Measurements from ENCODE around the gene CCDC136.

The CCDC136 gene

GRCh38 chr7:128827248-128827958 lies 35.6 kb downstream of the CCDC136 start:
- TF ChIP-seq CTCF (IDR thresholded peaks at IDR 0.05; ENCODE audit: control extremely low read depth, extremely low read depth, low read depth, missing control alignments): no peak
- ChIA-PET CTCF (interaction anchor here (0.7 to 4.4 kb wide), 5 partner anchors 9 to 400 kb away, joined by 3 to 18 read pairs (median 4); no protein-coding TSS in a partner anchor), POLR2A (no interaction called here)
- no peak for DNase-seq (ENCODE audit: extremely low spot score)

- no peak for DNase-seq (ENCODE audit: extremely low spot score)
- CTCF ChIA-PET: interaction anchor here (0.7 to 4.4 kb wide), 5 partner anchors 10 to 401 kb away, joined by 3 to 18 read pairs (median 4); no protein-coding TSS in a partner anchor
- TF ChIP-seq CTCF (IDR thresholded peaks at IDR 0.05; ENCODE audit: control extremely low read depth, extremely low read depth, low read depth, missing control alignments): no peak
- POLR2A ChIA-PET: no interaction called here
Measured at GRCh38 chr7:128827971-128828711, 36.4 kb downstream of the CCDC136 start.

DNA sequence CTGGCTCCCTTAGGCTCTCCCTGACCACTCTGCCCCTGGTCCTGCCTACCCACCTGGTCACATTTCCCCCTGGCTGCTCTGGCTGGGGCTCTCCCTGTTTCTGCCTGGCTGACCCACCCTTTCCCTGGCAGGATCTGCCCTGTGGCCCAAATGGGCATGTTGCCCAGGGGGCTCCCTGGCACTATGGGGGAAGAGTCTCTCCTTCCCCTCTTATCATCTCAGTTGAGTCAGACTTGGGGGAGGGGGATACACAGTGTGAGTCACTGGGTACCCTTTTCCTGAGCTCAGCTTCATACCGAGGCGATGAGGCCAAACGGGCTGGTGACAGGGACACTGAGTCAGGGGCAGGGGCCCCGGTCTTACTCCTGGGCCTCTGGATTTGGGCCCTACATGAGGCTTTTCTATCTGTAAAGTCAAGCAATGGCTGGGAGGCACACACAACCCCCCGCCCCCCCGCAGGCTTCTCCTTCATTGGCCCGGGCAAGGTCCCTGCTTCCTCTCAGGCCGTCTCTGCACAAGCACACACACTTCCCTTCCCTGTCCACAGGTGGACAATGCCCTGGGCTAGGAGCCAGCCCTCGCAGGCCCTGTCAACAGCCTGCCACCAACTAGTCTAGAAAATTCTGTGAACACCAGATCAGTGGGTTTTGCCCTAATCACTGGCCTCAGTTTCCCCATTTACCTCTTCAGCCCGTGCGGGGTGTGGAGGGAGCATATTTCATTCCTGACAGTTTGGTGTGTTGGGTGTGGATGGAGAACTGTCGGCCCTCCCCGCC lies 37.8 kb downstream of the CCDC136 start:
- no peak for DNase-seq (ENCODE audit: extremely low spot score)
- ChIA-PET CTCF (interaction anchor here (4.4 kb wide), 1 partner anchor 12 kb away, joined by 18 read pairs; no protein-coding TSS in a partner anchor), POLR2A (no interaction called here)
- no peak for TF ChIP-seq CTCF (IDR thresholded peaks at IDR 0.05; ENCODE audit: control extremely low read depth, extremely low read depth, low read depth, missing control alignments)

DNA sequence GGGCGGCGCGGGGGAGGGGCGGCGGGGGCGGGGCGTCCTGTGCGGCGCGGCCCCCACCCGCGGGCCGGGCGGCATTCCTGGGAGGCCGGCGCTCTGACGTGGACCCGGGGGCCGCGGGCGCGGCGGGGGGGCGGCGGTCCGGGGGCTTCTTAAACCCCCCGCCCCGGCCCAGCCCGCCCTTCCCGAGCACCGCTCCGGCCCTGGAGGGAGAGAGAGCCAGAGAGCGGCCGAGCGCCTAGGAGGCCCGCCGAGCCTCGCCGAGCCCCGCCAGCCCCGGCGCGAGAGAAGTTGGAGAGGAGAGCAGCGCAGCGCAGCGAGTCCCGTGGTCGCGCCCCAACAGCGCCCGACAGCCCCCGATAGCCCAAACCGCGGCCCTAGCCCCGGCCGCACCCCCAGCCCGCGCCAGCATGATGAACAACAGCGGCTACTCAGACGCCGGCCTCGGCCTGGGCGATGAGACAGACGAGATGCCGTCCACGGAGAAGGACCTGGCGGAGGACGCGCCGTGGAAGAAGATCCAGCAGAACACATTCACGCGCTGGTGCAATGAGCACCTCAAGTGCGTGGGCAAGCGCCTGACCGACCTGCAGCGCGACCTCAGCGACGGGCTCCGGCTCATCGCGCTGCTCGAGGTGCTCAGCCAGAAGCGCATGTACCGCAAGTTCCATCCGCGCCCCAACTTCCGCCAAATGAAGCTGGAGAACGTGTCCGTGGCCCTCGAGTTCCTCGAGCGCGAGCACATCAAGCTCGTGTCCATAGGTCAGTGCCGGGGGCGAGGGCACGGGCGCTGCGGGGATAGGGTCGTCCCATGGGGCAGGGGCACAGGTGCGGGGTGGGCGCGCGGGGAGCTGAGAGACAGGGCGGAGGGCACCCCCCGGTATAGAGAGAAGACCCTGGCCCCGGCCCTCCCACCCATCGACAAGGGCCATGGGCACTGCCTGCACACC lies 38.7 kb downstream of the CCDC136 start, which contains the start of gene FLNC:
TSS of gene FLNC (plus strand) at position 176 of the 947 bp plus-strand sequence. CDS start at position 408, 232 bp downstream.
- ChIA-PET CTCF (interaction anchor here (0.9 to 5.4 kb wide), 5 partner anchors 8 to 32 kb away, joined by 3 to 38 read pairs (median 5); partner anchors contain the start of gene ATP6V1F), POLR2A (no interaction called here)
- no peak for DNase-seq (ENCODE audit: extremely low spot score)
- no peak for TF ChIP-seq CTCF (IDR thresholded peaks at IDR 0.05; ENCODE audit: control extremely low read depth, extremely low read depth, low read depth, missing control alignments)

DNA sequence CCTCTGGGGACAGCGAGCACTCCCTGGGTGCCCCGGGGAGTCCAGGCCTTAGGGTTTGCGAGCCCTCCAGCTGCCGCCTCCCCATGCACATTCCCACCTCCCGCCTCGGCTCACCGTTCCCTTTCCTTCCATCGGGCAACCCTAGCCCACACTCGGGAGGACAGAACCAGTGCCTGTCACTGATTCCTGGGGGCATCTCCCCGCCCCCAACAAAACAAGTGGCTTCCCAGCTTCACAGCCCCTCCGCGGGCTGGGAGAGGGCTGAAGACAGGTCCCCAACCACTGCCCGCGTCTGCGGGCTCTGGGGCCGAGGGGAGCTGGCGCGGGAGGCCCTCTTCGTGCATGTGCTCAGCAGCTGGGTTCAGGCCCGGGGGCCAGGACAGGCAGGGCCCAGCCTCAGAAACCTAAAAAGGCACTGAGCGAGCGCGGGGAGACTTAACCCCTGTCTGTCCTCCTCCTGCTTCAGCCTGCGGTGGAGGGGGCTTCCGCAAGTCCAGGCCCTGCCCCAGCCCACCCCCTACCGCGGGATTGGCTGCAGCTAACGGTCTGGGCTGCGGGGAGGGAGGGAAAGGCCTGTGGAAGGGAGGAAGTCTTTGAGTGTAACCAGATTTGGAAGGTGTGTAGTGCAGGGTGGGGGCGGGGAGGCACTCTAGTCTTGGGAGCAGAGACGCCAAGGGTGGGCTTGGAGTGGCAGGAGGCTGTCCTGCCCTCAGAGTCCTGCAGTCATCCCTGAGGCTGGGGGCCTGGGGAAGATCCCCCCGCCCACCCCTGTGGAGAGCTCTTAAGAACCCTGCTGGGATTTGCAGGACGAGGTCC lies 39.6 kb downstream of the CCDC136 start:
- DNase-seq (ENCODE audit: extremely low spot score): peak; percentile 49
- no peak for TF ChIP-seq CTCF (IDR thresholded peaks at IDR 0.05; ENCODE audit: control extremely low read depth, extremely low read depth, low read depth, missing control alignments)
- ChIA-PET POLR2A (no interaction called here), CTCF (interaction anchor here (0.9 to 5.4 kb wide), 6 partner anchors 9 to 387 kb away, joined by 3 to 38 read pairs (median 5); partner anchors contain the start of gene ATP6V1F)

All from GM10248 (cell line).